ENCODE results near the gene NNT.

The NNT gene

GRCh38 chr5:43642428-43642827, 39.4 kb downstream of the NNT start:
- Histone ChIP-seq H3K36me3 (ENCODE audit: control insufficient read depth, insufficient read depth, low read length) (no peaks in the 10 kb centered on the region; the same call in none of the 2 replicates), H3K4me3 (replicated peaks; ENCODE audit: low read depth, low read length) (no peak overlapping the region), H3K27me3 (replicated peaks; ENCODE audit: control insufficient read depth, insufficient read depth, low read length) (no peaks in the 10 kb centered on the region)
- DNase-seq (ENCODE audit: extremely low read depth, insufficient read length), result no peak
- TF ChIP-seq CTCF (IDR thresholded peaks at IDR 0.05; ENCODE audit: insufficient read depth, low read length, poor library complexity, severe bottlenecking), result no peak

- Histone ChIP-seq H3K27me3 (replicated peaks; ENCODE audit: control insufficient read depth, insufficient read depth, low read length) (no peaks in the 10 kb centered on the region), H3K4me3 (replicated peaks; ENCODE audit: low read depth, low read length) (no peak overlapping the region), H3K36me3 (ENCODE audit: control insufficient read depth, insufficient read depth, low read length) (no peaks in the 10 kb centered on the region; the same call in 1 of the 2 replicates)
- no peak for DNase-seq (ENCODE audit: extremely low read depth, insufficient read length)
- no peak for TF ChIP-seq CTCF (IDR thresholded peaks at IDR 0.05; ENCODE audit: insufficient read depth, low read length, poor library complexity, severe bottlenecking)
These were observed 40.3 kb downstream of the NNT start for GRCh38 chr5:43643327-43643726.

- Histone ChIP-seq H3K36me3 (ENCODE audit: control insufficient read depth, insufficient read depth, low read length) (no peaks in the 10 kb centered on the region; the same call in 1 of the 2 replicates), H3K4me3 (replicated peaks; ENCODE audit: low read depth, low read length) (no peak overlapping the region), H3K27me3 (replicated peaks; ENCODE audit: control insufficient read depth, insufficient read depth, low read length) (no peaks in the 10 kb centered on the region)
- TF ChIP-seq CTCF (IDR thresholded peaks at IDR 0.05; ENCODE audit: insufficient read depth, low read length, poor library complexity, severe bottlenecking), result no peak
- DNase-seq (ENCODE audit: extremely low read depth, insufficient read length), result no peak
These were observed 40.8 kb downstream of the NNT start for GRCh38 chr5:43643750-43644149.

- Histone ChIP-seq H3K36me3 (ENCODE audit: control insufficient read depth, insufficient read depth, low read length) (peaks cover 7% of the 10 kb centered on the region), H3K4me3 (replicated peaks; ENCODE audit: low read depth, low read length) (no peak overlapping the region), H3K27me3 (replicated peaks; ENCODE audit: control insufficient read depth, insufficient read depth, low read length) (no peaks in the 10 kb centered on the region)
- no peak for TF ChIP-seq CTCF (IDR thresholded peaks at IDR 0.05; ENCODE audit: insufficient read depth, low read length, poor library complexity, severe bottlenecking)
- DNase-seq (ENCODE audit: extremely low read depth, insufficient read length), result no peak
These were observed 44.0 kb downstream of the NNT start for GRCh38 chr5:43646992-43647391.

- H3K27me3 ChIP-seq (replicated peaks; ENCODE audit: control insufficient read depth, insufficient read depth, low read length), result no peaks in the 10 kb centered on the region
- no peak for TF ChIP-seq CTCF (IDR thresholded peaks at IDR 0.05; ENCODE audit: insufficient read depth, low read length, poor library complexity, severe bottlenecking)
- peaks cover 7% of the 10 kb centered on the region for H3K36me3 ChIP-seq (ENCODE audit: control insufficient read depth, insufficient read depth, low read length)
- DNase-seq (ENCODE audit: extremely low read depth, insufficient read length), result no peak
- no peak overlapping the region for H3K4me3 ChIP-seq (replicated peaks; ENCODE audit: low read depth, low read length)
These were observed 44.8 kb downstream of the NNT start for GRCh38 chr5:43647789-43648188.

- no peak for DNase-seq (ENCODE audit: extremely low read depth, insufficient read length)
- Histone ChIP-seq H3K27me3 (replicated peaks; ENCODE audit: control insufficient read depth, insufficient read depth, low read length) (no peaks in the 10 kb centered on the region), H3K4me3 (replicated peaks; ENCODE audit: low read depth, low read length) (no peak overlapping the region), H3K36me3 (ENCODE audit: control insufficient read depth, insufficient read depth, low read length) (peaks cover 9% of the 10 kb centered on the region)
- no peak for TF ChIP-seq CTCF (IDR thresholded peaks at IDR 0.05; ENCODE audit: insufficient read depth, low read length, poor library complexity, severe bottlenecking)
These were observed 45.6 kb downstream of the NNT start for GRCh38 chr5:43648499-43649124.
